CD4-positive, alpha-beta T cell (primary cell): ENCODE results near the gene MFSD12. TPM values are rescaled to one million over a fixed set of nuclear protein-coding genes. Genes with fewer than 3 reads are reported as not detected.

ENCODE experiments used
- ATAC-seq: fragments of 200-7000 bp; cut with Tn5 transposase; one replicate; pipeline ENCODE4 v1.10.0; 2022; ENCODE audit warnings: mild to moderate bottlenecking; ENCODE audit not compliant: poor library complexity
- CTCF ChIA-PET: fragments of 350-600 bp; sonication (Branson Sonifier 250); formaldehyde crosslinking; loops from one replicate; lab custom pipeline; 2021; ENCODE audit warnings: antibody characterized with exemption, inconsistent platforms; lab: Charles Lee
- POLR2A ChIA-PET: fragments of 350-600 bp; sonication (Branson Sonifier 250); formaldehyde crosslinking; loops from one replicate; lab custom pipeline; 2021; ENCODE audit warnings: antibody characterized with exemption, inconsistent platforms; lab: Charles Lee
- DNase-seq, 14 experiments: peaks; one replicate each; pipeline ENCODE4 v3.0.0-alpha.2; 2013 to 2020; ENCODE audit warnings: mixed read lengths in 2 of 14
- H3K27ac ChIP-seq, 2 donors: one replicate each; pipeline versions ENCODE4 v1.5.1 to v1.7.0; 2013; ENCODE audit warnings: low read length in 2 of 2, low read depth in 1 of 2, mild to moderate bottlenecking in 1 of 2
- H3K27me3 ChIP-seq, 2 experiments: 1 replicate in 1 of 2; 2 replicates in 1 of 2; pipeline versions ENCODE4 v1.6.1 to v1.7.0; 2013; ENCODE audit warnings: low read length in 2 of 2, control low read depth in 1 of 2, mild to moderate bottlenecking in 1 of 2, moderate library complexity in 1 of 2; ENCODE audit not compliant: insufficient read depth in 2 of 2, control insufficient read depth in 1 of 2
- H3K36me3 ChIP-seq: one replicate; pipeline ENCODE4 v1.6.1; 2013; ENCODE audit warnings: low read length, control low read depth; ENCODE audit not compliant: insufficient read depth
- H3K4me1 ChIP-seq: one replicate; pipeline ENCODE4 v1.6.1; 2013; ENCODE audit warnings: low read length, control low read depth; ENCODE audit not compliant: insufficient read depth
- H3K4me3 ChIP-seq: one replicate; pipeline ENCODE4 v1.5.1; 2013; ENCODE audit warnings: mild to moderate bottlenecking, low read length, moderate library complexity
- H3K9me3 ChIP-seq, 2 experiments: 1 replicate in 1 of 2; 2 replicates in 1 of 2; pipeline versions ENCODE4 v1.6.1 to v1.7.0; 2013; ENCODE audit warnings: low read length in 2 of 2, mild to moderate bottlenecking in 2 of 2, control low read depth in 1 of 2, moderate library complexity in 1 of 2; ENCODE audit not compliant: control insufficient read depth in 1 of 2, insufficient read depth in 1 of 2
- H3K27ac Mint-ChIP-seq: one replicate; pipeline ENCODE4 v1.8.0; 2020; ENCODE audit warnings: mixed read lengths
- H3K27me3 Mint-ChIP-seq: one replicate; pipeline ENCODE4 v1.8.0; 2021; ENCODE audit warnings: mixed read lengths
- H3K36me3 Mint-ChIP-seq: one replicate; pipeline ENCODE4 v1.8.0; 2021; ENCODE audit warnings: low read depth, mixed read lengths
- H3K4me1 Mint-ChIP-seq: one replicate; pipeline ENCODE4 v1.8.0; 2021; ENCODE audit warnings: low read depth, mixed read lengths
- H3K4me3 Mint-ChIP-seq: one replicate; pipeline ENCODE4 v1.8.0; 2020; ENCODE audit warnings: mild to moderate bottlenecking, mixed read lengths
- H3K9me3 Mint-ChIP-seq: one replicate; pipeline ENCODE4 v1.8.0; 2020; ENCODE audit warnings: mixed read lengths
- CTCF ChIP-seq: fragments of 200-600 bp; IDR thresholded peaks from one replicate; pipeline ENCODE4 v1.8.0; 2022; ENCODE audit warnings: antibody characterized with exemption, mild to moderate bottlenecking
- intact Hi-C, 2 experiments: fragments of 100-400 bp; cut with DNase I in 1 of 2; cut with micrococcal nuclease in 1 of 2; formaldehyde crosslinking; loops; one replicate each; pipeline versions ENCODE4 v1.15.1 to v1.9.0; 2023 to 2025; cut with DNase I, micrococcal nuclease
- total RNA-seq, 174 experiments: library from RNA in 2 of 174; stranded (reverse) in 2 of 174; gene quantifications; one replicate each; pipeline ENCODE4 v1.2.3 and lab custom pipeline; 2021 to 2026

The MFSD12 gene
- total RNA-seq, 2 experiments from 2014 or later = 62.5 to 65.0 TPM

GRCh38 chr19:3520166-3521103 lies 37.0 kb downstream of the MFSD12 start:
- Histone ChIP-seq H3K4me1 (peaks cover 21% of the 10 kb centered on the region), H3K4me3 (no peak overlapping the region), H3K27ac (no peak overlapping the region), H3K27me3 (no peaks in the 10 kb centered on the region), H3K36me3 (peaks cover 53% of the 10 kb centered on the region), H3K9me3 (no peaks in the 10 kb centered on the region)
- DNase-seq (no peak), ATAC-seq (no peak)
- TF ChIP-seq CTCF = no peak
- ChIA-PET CTCF (no interaction called here), POLR2A (no interaction called here)
- H3K4me1 Mint-ChIP-seq = peaks cover 31% of the 10 kb centered on the region
- peaks cover 26% of the 10 kb centered on the region for H3K36me3 Mint-ChIP-seq
- no peak overlapping the region for H3K4me3 Mint-ChIP-seq
- H3K27ac Mint-ChIP-seq = peak overlapping the region; percentile 2
- no peaks in the 10 kb centered on the region for H3K27me3 Mint-ChIP-seq
- intact Hi-C loops = no loop called here
- no peaks in the 10 kb centered on the region for H3K9me3 Mint-ChIP-seq

GRCh38 chr19:3519126-3519525 lies 38.3 kb downstream of the MFSD12 start:
- Histone ChIP-seq H3K27ac (no peak overlapping the region), H3K9me3 (no peaks in the 10 kb centered on the region), H3K36me3 (peaks cover 43% of the 10 kb centered on the region), H3K27me3 (no peaks in the 10 kb centered on the region), H3K4me3 (no peak overlapping the region), H3K4me1 (peaks cover 30% of the 10 kb centered on the region)
- Mint-ChIP-seq H3K4me3 (no peak overlapping the region), H3K4me1 (peaks cover 41% of the 10 kb centered on the region), H3K27me3 (no peaks in the 10 kb centered on the region), H3K27ac (no peak overlapping the region), H3K9me3 (no peaks in the 10 kb centered on the region), H3K36me3 (peaks cover 18% of the 10 kb centered on the region)
- DNase-seq (no peak), ATAC-seq (no peak)
- no peak for TF ChIP-seq CTCF
- intact Hi-C loops = no loop called here
- CTCF ChIA-PET = no interaction called here
- POLR2A ChIA-PET = no interaction called here

GRCh38 chr19:3518659-3519058 lies 38.7 kb downstream of the MFSD12 start:
- TF ChIP-seq CTCF = no peak
- no peak overlapping the region for H3K27ac Mint-ChIP-seq
- Histone ChIP-seq H3K4me3 (no peak overlapping the region), H3K9me3 (no peaks in the 10 kb centered on the region), H3K36me3 (peaks cover 41% of the 10 kb centered on the region), H3K27ac (no peak overlapping the region), H3K4me1 (peaks cover 35% of the 10 kb centered on the region), H3K27me3 (no peaks in the 10 kb centered on the region)
- intact Hi-C loops = no loop called here
- CTCF ChIA-PET = no interaction called here
- ATAC-seq (no peak), DNase-seq (no peak)
- H3K4me1 Mint-ChIP-seq = peaks cover 46% of the 10 kb centered on the region
- POLR2A ChIA-PET = no interaction called here
- H3K36me3 Mint-ChIP-seq = peaks cover 13% of the 10 kb centered on the region
- no peaks in the 10 kb centered on the region for H3K9me3 Mint-ChIP-seq
- H3K27me3 Mint-ChIP-seq = no peaks in the 10 kb centered on the region
- no peak overlapping the region for H3K4me3 Mint-ChIP-seq
